Measurements from ENCODE around the gene APOA4.

GRCh38 chr11:116791813-116792143, 31.3 kb downstream of the APOA4 start, which contains the start of gene APOA5:
- TF ChIP-seq TEAD4 (IDR thresholded peaks at IDR 0.05; ENCODE audit: borderline replicate concordance, insufficient read depth) = no peak
- TF ChIP-seq, protein P1, sequence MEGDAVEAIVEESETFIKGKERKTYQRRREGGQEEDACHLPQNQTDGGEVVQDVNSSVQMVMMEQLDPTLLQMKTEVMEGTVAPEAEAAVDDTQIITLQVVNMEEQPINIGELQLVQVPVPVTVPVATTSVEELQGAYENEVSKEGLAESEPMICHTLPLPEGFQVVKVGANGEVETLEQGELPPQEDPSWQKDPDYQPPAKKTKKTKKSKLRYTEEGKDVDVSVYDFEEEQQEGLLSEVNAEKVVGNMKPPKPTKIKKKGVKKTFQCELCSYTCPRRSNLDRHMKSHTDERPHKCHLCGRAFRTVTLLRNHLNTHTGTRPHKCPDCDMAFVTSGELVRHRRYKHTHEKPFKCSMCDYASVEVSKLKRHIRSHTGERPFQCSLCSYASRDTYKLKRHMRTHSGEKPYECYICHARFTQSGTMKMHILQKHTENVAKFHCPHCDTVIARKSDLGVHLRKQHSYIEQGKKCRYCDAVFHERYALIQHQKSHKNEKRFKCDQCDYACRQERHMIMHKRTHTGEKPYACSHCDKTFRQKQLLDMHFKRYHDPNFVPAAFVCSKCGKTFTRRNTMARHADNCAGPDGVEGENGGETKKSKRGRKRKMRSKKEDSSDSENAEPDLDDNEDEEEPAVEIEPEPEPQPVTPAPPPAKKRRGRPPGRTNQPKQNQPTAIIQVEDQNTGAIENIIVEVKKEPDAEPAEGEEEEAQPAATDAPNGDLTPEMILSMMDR (IDR thresholded peaks at IDR 0.05) = no peak
- TF ChIP-seq JUND (IDR thresholded peaks at IDR 0.05) = no peak
- TF ChIP-seq CHD2 (IDR thresholded peaks at IDR 0.05; ENCODE audit: low read length, partially characterized antibody) = no peak
- TF ChIP-seq REST (IDR thresholded peaks at IDR 0.05; ENCODE audit: low read depth, low read length) = no peak
- no peak for TF ChIP-seq MAX (IDR thresholded peaks at IDR 0.05; ENCODE audit: low read depth)
- no peak for TF ChIP-seq GATA2 (CRISPR knock-in tag; IDR thresholded peaks at IDR 0.05)
- no peak for TF ChIP-seq SMC3 (IDR thresholded peaks at IDR 0.05; ENCODE audit: low read depth, low read length)
- TF ChIP-seq FOXM1 (IDR thresholded peaks at IDR 0.05; ENCODE audit: low read depth) = no peak
- TF ChIP-seq EP300 (IDR thresholded peaks at IDR 0.05; ENCODE audit: borderline replicate concordance in 1 of 2, low read depth in 1 of 2, low read length in 1 of 2) = no peak
- no peak for TF ChIP-seq POLR2AphosphoS5 (IDR thresholded peaks at IDR 0.05; ENCODE audit: low read depth, low read length)
- TF ChIP-seq RAD21 (IDR thresholded peaks at IDR 0.05; ENCODE audit: low read length) = no peak
- no peak for TF ChIP-seq EZH2phosphoT487 (IDR thresholded peaks at IDR 0.05; ENCODE audit: borderline replicate concordance, low read depth)
- TF ChIP-seq RCOR1 (IDR thresholded peaks at IDR 0.05; ENCODE audit: low read length) = no peak

Measured in SK-N-SH (cell line).